HG02759 (cell line): ENCODE results near the gene SHC3.

Source experiments
- ATAC-seq: cut with Tn5 transposase; IDR thresholded peaks from one replicate; pipeline ENCODE4 v1.9.1; 2021; ENCODE audit warnings: mild to moderate bottlenecking, moderate library complexity; ENCODE audit not compliant: unreplicated experiment

Gene SHC3

GRCh38 chr9:88971131-88971960, 207.3 kb downstream of the SHC3 start:
- no peak for ATAC-seq

GRCh38 chr9:88969646-88970373, 208.8 kb downstream of the SHC3 start:
- ATAC-seq, result no peak

- no peak for ATAC-seq
Measured at GRCh38 chr9:88968799-88969198, 209.8 kb downstream of the SHC3 start.

GRCh38 chr9:88966894-88967676, 211.5 kb downstream of the SHC3 start:
- no peak for ATAC-seq

- ATAC-seq, result no peak
Measured at GRCh38 chr9:88965473-88965872, 213.1 kb downstream of the SHC3 start.

- no peak for ATAC-seq
Measured at GRCh38 chr9:88960632-88961031, 218.0 kb downstream of the SHC3 start.

GRCh38 chr9:88959727-88960469, 218.7 kb downstream of the SHC3 start:
- ATAC-seq, result no peak

GRCh38 chr9:88957526-88957925, 221.1 kb downstream of the SHC3 start:
- ATAC-seq, result no peak
